GM21526 (cell line): ENCODE measurements around the gene NGF.
"Not testable (repeated sequence)": the region's sequence is repeated elsewhere in the genome, so short reads cannot be mapped to it uniquely, and the experiment has no call there.

Experiments
- ATAC-seq: cut with Tn5 transposase; IDR thresholded peaks from one replicate; pipeline ENCODE4 v1.9.1; 2021; ENCODE audit warnings: moderate library complexity; ENCODE audit not compliant: unreplicated experiment, low FRiP score

The NGF gene

GRCh38 chr1:115311474-115311989 is 26.5 kb downstream of the NGF start:
- no peak for ATAC-seq

GRCh38 chr1:115310581-115311473 is 27.2 kb downstream of the NGF start:
- ATAC-seq, result no peak

- not testable (repeated sequence) for ATAC-seq
Observed at GRCh38 chr1:115309504-115309903, 28.5 kb downstream of the NGF start.

GRCh38 chr1:115308969-115309368 is 29.1 kb downstream of the NGF start:
- no peak for ATAC-seq

- no peak for ATAC-seq
Observed at GRCh38 chr1:115307661-115308060, 30.4 kb downstream of the NGF start.

- no peak for ATAC-seq
Observed at GRCh38 chr1:115306146-115306545, 31.9 kb downstream of the NGF start.

- ATAC-seq, result no peak
Observed at GRCh38 chr1:115303364-115303763, 34.7 kb downstream of the NGF start.

GRCh38 chr1:115302390-115302961 is 35.6 kb downstream of the NGF start:
- ATAC-seq, result no peak

- ATAC-seq, result no peak
Observed at GRCh38 chr1:115301438-115302020, 36.5 kb downstream of the NGF start.

- ATAC-seq, result no peak
Observed at GRCh38 chr1:115300087-115300876, 37.8 kb downstream of the NGF start.

- no peak for ATAC-seq
Observed at GRCh38 chr1:115299266-115299665, 38.8 kb downstream of the NGF start.

- peak; percentile 93 for ATAC-seq
Observed at GRCh38 chr1:115296981-115297380, 41.1 kb downstream of the NGF start.

GRCh38 chr1:115295904-115296696 is 41.9 kb downstream of the NGF start:
- no peak for ATAC-seq

GRCh38 chr1:115293899-115294298 is 44.1 kb downstream of the NGF start:
- ATAC-seq, result no peak

- no peak for ATAC-seq
Observed at GRCh38 chr1:115293006-115293405, 45.0 kb downstream of the NGF start.

- ATAC-seq, result no peak
Observed at GRCh38 chr1:115291741-115292140, 46.3 kb downstream of the NGF start.

- no peak for ATAC-seq
Observed at GRCh38 chr1:115289940-115290339, 48.1 kb downstream of the NGF start.

- no peak for ATAC-seq
Observed at GRCh38 chr1:115288591-115289198, 49.4 kb downstream of the NGF start.

- no peak for ATAC-seq
Observed at GRCh38 chr1:115286431-115287205, 51.4 kb downstream of the NGF start.
